HG03159 (cell line): ENCODE measurements around the gene SRSF3.
"Not testable (repeated sequence)": the region's sequence is repeated elsewhere in the genome, so short reads cannot be mapped to it uniquely, and the experiment has no call there.

Source experiments
- ATAC-seq: cut with Tn5 transposase; IDR thresholded peaks from one replicate; pipeline ENCODE4 v1.9.1; 2021; ENCODE audit warnings: mild to moderate bottlenecking, moderate library complexity; ENCODE audit not compliant: unreplicated experiment

Gene SRSF3

DNA sequence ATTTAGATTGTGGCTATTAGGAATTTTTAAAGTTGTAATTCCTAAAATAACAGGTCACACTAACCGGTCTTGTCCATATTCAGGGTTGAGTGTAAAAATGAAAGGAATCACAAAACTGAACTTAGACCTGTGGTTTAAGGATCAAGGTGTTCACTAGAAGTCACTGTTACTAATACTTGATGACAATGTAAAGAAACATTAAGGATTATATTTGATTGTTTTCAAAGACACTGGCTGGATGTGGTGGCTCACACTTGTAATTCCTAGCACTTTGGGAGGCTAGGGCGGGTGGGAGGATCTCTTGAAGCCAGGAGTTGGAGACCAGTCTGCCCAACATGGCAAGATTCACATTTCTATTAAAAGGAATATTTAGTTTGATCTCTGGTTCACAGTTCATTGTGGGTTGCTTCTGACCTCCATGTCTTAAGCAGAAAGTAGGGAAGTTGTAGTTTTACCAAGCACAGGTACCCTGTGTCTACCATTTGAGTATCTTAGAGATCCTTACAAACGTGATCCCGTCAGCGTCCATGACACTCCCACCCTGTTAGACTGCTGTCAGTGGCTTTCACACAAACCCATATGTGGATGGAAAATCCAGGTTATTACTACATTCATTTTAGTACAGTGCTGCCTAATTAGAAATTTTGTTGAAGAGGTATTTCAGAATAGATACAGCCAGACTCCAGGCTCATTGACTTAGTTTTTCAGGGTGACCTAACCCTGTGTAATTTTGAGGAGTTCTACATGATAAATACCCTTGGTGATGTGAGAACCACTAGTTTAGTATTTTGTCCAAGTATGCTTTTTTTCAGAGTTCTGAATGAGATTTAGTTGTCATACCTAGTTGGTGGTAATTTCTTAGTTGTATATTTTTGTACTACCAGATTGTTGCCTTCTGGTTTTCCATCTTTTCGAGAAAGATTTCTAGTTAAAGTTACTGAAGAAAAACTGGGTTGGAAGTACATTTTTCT is 10.2 kb downstream of the SRSF3 start:
- no peak for ATAC-seq

GRCh38 chr6:36605143-36605542 is 11.0 kb downstream of the SRSF3 start:
- no peak for ATAC-seq

DNA sequence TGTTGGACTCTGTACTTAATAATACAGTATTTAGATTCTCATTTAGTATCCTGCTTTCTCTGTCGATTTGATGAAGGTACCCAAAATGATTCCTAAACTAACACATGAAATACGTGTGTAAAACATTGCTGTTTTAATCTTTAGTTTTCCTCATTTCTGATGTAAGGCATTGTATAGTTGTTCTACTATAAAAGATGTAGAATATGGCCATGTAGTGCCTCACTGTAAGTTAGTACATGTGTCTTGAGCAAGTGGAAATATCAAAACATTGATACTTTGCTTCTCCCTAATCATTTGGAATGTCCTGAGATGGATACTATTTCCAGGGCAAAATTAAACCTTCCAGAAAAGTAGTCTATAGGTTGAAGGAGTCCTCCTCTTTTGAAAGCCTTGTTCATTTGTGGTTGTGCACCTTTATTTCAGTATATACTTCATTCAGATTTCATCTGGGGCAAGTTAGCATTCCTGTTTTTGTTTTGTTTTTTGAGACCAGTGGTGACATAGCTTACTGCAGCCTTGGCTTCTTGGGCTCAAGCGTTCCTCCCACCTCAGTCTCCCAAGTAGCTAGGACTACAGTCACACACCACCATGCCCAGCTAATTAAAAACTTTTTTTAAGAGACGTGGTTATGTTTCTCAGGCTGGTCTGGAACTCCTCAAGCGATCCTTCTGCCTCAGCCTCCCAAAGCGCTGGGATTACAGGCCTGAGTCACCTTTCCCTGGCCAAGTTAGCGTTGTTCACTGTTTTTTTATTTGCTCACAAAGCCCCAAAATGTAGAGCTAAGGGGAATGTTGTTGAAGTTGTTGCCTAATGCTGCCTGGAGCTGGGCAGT is 11.6 kb downstream of the SRSF3 start:
- ATAC-seq = no peak

- not testable (repeated sequence) for ATAC-seq
Measured at GRCh38 chr6:36607305-36607682, 13.1 kb downstream of the SRSF3 start.

DNA sequence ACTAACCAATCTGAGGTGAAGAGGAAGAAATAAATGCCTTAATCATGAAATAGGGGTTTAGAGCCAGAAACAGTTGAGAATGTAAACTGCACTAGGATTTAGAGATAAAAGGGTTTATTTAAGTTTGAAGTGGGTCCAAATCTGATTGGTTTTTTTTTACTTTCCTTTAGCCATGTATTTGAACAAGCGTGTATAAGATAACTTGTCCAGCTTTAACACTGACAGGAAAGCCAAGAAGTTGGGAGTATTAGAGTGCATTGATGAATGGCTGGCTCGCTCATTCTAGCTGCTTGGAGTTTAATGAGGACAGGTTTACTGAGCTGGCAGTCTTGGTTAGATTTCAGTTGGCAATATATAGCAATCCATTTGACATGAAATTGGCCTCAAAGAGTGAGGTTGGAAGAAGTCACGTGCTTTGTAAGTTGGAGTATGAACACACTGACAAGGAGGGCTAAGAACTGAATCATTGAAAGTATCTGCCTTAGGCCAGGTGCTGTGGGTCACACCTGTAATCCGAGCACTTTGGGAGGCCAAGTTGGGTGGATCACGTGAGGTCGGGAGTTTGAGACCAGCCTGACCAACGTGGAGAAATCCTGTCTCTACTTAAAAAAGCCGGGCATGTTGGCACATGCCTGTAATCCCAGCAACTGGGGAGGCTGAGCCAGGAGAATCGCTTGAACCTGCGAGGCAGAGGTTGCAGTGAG is 13.7 kb downstream of the SRSF3 start:
- no peak for ATAC-seq

DNA sequence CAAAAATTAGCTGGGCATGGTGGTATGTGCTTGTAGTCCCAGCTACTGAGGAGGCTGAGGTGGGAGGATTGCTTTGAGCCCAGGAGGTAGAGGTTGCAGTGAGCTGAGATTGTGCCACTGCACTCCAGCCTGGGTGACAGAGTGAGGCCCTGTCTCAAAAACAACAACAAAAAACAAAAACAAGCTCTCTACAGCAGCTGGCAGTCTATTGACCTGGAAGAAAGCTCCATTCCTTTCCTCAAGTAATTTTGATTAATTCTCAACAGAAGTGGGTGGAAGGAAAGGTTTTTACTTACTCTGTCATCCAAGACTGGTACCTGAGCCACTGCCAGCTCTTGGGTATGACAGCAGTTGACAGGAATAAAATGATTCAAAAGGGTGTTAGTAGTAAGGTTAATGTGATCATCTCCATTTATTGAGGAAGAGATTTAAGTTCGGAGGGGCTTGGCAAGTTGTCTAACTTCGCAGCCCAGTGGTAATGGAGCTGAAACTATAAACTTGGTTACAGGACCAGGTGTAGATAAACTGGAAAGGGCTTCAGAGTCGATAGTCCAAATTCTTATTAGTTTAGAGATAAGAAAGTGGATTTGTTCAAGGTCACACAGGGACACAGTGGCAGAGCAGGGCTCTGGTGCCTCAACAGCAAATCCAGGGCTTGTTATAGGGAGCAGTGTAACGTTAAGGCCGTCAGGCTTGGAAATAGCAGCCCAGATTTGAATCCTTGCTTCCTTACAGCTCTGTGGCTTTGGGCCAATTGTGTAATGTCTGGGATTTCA is 14.8 kb downstream of the SRSF3 start:
- no peak for ATAC-seq

DNA sequence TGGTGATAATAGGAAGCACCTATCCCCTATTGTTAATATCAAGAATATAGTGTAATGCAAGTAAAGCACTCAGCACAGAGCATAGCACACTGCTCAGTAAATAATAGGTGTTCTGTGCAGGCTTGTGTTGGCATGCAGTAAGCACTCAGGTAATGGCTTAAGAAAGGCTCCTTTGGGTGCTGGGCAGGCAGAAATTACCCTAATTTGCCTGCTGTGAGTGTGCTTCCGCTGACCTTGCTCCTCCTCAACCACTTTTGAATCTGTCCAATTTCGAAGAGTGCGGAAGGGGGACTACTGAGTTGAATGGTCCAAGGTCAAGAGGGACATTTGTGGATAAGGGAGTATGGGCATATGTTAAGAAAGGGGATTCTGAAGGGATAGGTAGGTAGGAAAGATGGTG is 15.4 kb downstream of the SRSF3 start:
- ATAC-seq = no peak

DNA sequence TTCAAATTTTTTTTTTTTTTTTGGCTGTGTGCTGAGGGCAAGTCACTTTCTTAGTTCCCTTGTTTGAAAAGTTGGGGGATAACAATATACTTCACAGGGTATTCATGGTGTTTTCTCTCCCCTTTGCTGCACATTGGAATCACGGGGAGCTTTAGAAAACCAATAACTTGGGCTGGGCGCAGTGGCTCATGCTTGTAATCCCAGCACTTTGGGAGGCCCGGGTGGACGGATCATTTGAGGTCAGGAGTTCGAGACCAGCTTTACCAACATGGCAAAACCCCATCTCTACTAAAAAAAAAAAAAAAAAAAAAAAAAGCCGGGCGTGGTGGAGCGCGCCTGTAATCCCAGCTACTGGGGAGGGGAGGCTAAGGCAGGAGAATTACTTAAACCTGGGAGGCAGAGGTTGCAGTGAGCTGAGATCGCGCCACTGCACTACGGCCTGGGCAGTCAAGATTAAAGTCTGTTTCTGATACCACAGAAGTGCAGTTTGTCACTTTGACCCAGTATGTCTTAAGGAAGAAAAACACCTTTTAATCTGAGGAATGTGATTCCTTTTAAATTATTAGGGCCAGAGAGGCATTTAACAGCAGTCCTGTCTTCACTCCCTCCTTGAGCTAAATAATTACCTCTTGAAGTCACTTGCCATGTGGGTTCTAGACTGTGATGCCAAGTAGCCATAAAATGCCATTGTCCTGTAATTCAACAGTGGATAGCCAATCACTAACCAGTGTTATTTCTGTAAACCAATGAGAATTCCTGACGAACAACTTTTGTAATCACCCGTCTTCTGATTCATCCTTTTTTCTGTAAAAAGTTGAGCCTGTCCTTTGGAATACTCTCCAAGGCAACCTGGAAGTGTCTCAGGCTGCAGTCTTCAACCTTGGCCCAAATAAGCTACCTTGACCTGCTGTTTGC is 16.1 kb downstream of the SRSF3 start:
- no peak for ATAC-seq

DNA sequence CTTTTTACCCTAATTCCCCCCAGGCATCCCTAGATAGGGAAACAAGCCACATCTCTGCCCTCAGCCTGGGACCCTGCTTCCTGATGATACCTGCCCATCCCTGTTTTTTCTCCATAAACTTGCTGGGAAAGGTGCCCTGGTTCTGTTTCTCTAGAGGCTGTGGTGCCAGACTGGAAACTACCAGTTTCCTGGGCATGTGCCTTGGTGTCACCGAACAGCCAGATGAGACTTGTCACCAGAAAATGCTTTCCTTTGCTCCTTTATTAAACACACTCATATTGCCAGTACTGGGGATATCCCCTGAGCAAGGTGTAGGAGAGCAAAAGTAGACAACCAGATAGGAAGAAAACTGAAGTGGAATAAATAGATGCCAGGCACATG is 16.8 kb downstream of the SRSF3 start:
- no peak for ATAC-seq

GRCh38 chr6:36611679-36612078 is 17.5 kb downstream of the SRSF3 start:
- not testable (repeated sequence) for ATAC-seq

- no peak for ATAC-seq
Measured at GRCh38 chr6:36612101-36612625, 18.0 kb downstream of the SRSF3 start.

DNA sequence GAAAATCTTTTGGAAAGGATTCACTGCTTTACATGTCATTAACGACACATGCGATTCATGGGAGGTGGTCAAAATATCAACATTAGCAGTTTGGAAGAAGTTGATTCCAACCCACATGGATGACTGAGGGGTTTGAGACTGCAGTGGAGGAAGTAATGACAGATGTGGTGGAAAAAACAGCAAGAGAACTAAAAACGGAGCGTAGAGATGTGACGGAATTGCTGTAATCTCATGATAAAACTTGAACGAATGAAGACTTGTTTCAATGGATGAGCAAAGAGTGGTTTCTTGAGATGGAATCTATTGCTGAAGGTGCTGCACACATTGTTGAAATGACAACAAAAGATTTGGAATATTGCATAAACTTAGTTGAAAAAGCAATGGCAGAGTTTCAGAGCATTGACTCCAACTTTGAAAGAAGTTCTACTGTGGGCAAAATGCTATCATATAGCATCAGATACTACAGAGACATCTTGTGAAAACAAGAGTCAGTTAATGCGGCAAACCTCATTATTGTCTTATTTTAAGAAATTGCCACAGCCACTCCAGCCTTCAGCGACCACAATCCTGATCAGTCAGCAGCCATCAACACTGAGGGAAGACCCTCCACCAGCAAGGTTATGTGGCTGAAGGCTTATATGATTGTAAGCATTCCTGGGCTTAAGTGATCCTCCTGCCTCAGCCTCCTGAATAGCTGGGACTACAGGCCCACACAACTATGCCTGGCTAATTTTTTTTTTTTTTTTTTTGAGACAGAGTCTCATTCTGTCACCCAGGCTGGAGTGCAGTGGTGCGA is 19.2 kb downstream of the SRSF3 start:
- no peak for ATAC-seq

- ATAC-seq = no peak
Measured at GRCh38 chr6:36615018-36615761, 21.0 kb downstream of the SRSF3 start.

DNA sequence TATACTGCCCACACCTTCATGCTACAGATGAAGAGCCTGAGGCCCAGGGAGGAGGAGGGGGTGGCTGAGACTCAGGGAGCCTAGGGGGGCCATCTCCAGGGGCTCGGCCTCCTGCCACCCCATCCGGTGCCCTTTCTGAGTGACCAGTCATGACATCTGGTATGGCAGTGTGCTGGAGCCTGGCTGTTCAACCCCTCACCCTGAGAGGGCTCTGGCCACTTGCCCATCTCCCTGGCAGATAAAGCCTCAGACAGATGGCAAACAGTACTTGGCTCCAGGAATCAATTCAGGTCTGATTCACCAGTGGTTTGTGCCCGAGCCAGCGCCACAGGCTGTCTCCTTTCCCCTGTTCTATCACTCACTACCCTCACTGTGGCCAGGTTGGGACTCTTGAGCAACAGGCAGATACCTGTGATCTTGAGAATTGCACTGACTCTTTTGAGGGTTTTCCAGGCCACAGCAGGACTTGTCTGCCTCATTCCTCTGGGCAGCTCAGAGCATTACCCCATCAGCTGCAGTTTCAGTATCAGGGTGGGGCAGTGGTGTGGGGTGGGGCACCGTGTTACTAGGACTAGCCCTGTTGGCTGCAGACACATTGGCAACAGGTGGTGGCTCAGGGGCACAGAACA is 22.8 kb downstream of the SRSF3 start:
- ATAC-seq = no peak

DNA sequence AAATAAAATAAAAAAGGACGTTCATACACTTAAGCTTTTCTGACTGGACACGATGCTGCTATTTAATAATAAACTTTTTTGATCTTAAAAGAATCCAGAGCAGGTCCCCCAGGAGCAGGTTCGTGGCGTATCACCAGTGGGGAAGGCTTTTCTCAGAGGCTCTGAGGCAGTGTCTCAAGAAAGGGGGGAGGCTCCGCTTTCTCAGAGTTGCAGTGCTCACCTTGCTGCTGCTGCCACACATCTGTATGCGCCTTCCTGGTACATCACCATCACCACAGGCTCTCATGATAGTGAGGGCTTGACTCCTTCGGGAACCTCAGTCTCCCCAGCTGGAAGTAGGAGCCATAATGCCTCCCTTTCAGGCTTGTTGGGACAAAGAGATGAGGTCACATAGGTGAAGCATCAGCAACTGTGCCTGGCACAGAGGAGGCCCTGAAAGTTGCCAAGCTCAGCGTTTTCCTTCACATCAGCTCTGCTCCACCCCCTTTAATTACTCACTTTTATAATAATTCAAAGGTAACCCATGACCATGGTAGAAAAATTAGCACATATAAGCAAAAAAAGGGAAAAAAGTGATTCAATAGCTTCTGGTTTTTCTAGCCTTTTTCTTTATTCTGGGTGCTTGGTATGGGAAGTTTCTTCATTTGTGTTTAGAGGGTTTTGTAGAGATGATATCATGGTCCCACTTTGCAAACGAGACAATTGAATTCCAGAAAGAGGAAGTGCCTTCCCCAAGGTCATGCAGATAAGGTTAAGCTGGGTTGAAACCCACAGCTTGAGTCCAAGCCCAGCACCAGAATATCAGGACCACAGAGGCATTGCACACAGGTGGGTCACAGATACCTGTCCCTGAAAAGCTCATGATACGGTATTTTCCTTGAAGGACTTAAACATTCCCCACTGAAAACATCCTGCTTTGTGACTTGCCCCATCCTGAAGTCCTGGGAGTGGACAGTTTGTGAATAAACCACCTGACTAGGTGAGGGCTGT is 24.5 kb downstream of the SRSF3 start:
- ATAC-seq = no peak

DNA sequence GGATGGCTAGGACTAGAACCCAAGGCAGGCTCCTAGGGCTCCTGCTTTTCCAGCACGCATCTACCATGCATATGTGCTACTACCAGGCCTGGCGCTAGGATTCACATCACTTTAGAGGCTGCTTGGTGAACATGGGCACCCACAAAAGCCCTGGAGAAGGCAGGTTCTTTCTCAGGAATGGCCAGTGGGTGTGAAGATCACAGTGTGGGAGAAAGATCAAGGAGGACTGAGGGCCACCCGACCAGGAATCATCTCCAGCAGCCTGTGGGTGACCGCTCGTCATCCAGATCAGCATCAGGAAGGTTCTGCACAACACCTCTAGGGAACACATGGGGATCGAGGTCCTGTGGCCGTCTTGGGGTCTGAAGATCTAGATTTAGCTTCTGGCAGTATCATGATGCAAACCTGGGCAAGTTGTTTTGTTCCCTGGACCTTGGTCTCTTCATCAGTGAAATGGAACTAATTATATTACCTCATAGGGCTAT is 27.3 kb downstream of the SRSF3 start:
- ATAC-seq = no peak
